Measurements from ENCODE around the gene AGBL1.

DNA sequence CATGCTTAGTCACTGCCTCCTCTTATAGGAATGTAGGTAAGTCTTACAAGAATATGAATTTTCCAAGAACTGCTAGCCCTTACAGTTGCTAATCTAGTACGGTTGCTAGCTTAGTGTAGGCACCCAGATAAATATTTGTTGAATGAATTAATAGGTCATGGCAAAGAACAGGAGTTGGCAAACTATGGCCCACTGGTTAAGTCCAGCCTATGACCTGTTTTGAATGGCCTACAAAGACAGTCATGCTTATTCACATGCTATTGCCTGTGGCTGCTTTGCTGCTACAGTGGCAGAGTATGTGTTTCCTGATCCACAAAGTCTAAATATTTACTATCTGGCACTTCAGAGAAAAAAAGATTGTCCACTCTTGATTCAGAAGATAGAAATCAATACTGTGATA lies 631.8 kb downstream of the AGBL1 start:
- TF ChIP-seq CTCF (IDR thresholded peaks at IDR 0.05; ENCODE audit: insufficient read depth, low read length), result no peak
- no peak for TF ChIP-seq POLR2AphosphoS5 (IDR thresholded peaks at IDR 0.05; ENCODE audit: low read depth)
- no peak for TF ChIP-seq GABPA (IDR thresholded peaks at IDR 0.05; ENCODE audit: low read depth)

All from HL-60 (cell line).